MCF 10A (cell line): Measurements from ENCODE around the gene APBB1. TPM values are rescaled to one million over a fixed set of nuclear protein-coding genes. Genes with fewer than 3 reads are reported as not detected.
A peak's percentile ranks its signal among the peaks of the same experiment; 100 is the strongest.

ENCODE experiments used
- BruUV-seq: library from RNA; stranded (reverse); fragments of 400-500 nt; replicated peaks from 2 replicates; lab custom pipeline; 2021; lab: Mats Ljungman, UMichigan
- CTCF ChIA-PET: fragments of 300-600 bp; sonication (Branson Sonifier 250); formaldehyde crosslinking; extraction: SDS; loops from one replicate; lab custom pipeline; 2021; ENCODE audit warnings: antibody characterized with exemption, inconsistent platforms; lab: Yijun Ruan, JAX
- POLR2A ChIA-PET: fragments of 300-600, 350-650 bp; sonication (Branson Sonifier 250); formaldehyde crosslinking; extraction: SDS; loops from one replicate; lab custom pipeline; 2020; ENCODE audit warnings: antibody characterized with exemption, inconsistent platforms; lab: Yijun Ruan, JAX
- DNase-seq: peaks from one replicate; pipeline ENCODE4 v3.0.0-alpha.2; 2018; ENCODE audit not compliant: unreplicated experiment
- H3K27ac Mint-ChIP-seq: one replicate; pipeline ENCODE4 v1.8.0; 2022; ENCODE audit warnings: mild to moderate bottlenecking, low read depth, mixed read lengths; ENCODE audit not compliant: unreplicated experiment
- H3K27me3 Mint-ChIP-seq: one replicate; pipeline ENCODE4 v1.8.0; 2022; ENCODE audit warnings: mixed read lengths; ENCODE audit not compliant: insufficient read depth, unreplicated experiment
- H3K36me3 Mint-ChIP-seq: one replicate; pipeline ENCODE4 v1.8.0; 2022; ENCODE audit warnings: mild to moderate bottlenecking, moderate library complexity, mixed read lengths; ENCODE audit not compliant: insufficient read depth, unreplicated experiment
- H3K4me1 Mint-ChIP-seq: one replicate; pipeline ENCODE4 v1.8.0; 2022; ENCODE audit warnings: mixed read lengths; ENCODE audit not compliant: insufficient read depth, unreplicated experiment
- H3K4me3 Mint-ChIP-seq: one replicate; pipeline ENCODE4 v1.8.0; 2022; ENCODE audit warnings: mild to moderate bottlenecking, moderate library complexity, mixed read lengths; ENCODE audit not compliant: unreplicated experiment
- H3K9me3 Mint-ChIP-seq: one replicate; pipeline ENCODE4 v1.8.0; 2022; ENCODE audit warnings: mixed read lengths; ENCODE audit not compliant: unreplicated experiment
- intact Hi-C: fragments of 100-400 bp; cut with micrococcal nuclease; formaldehyde crosslinking; loops from 2 replicates; pipeline ENCODE4 v1.14.1; 2022
- total RNA-seq: library from RNA; stranded (reverse); gene quantifications from 2 replicates; pipeline ENCODE4 v1.2.3, GENCODE V29; 2022
- TF ChIP-seq, protein P1 (sequence below): fragments of 200-600 bp; IDR thresholded peaks from one replicate; pipeline ENCODE4 v1.8.0; 2022; ENCODE audit warnings: antibody characterized with exemption, mild to moderate bottlenecking; ENCODE audit not compliant: unreplicated experiment

Gene APBB1
- total RNA-seq, 1 experiment from 2014 or later, result 0.89 TPM

DNA sequence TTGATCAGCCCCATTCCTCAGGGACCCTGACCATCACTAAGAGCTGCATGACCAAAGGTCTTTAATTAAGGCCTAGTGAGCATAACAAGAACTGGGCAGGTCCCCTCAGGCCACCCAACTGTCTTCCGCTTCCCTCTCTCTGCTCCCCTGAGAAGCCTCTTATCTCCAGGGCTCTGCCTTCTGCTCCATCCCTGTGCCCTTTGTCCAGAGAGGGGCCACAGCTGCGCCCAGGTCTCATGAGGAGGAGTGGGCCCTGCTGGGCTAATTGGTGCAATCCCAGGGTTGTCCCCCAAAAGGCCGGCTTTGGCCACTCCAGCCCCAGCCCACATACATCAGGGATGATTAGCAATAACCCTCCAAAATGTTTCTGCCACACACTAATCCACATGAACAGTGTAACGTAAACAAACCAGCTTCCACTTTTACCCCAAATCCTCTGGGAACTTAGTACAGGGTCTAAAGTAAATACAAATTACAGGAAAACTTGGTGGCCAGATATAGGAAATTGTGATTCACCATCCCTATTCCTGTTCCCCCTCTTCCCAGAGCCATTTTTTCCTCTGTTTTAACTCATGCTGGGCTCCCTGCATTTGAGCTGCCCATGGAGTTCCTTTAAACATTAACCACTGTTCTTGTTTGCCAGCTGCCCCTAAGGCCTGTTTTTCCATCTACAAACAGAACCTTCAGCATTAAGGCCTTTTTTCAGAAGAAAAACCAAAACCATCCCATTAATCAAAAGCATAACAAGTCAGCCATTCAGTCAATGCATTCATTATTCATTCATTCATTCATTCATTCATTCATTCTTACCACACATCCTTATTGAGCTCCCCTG, 64.0 kb downstream of the APBB1 start:
- TF ChIP-seq, protein P1, sequence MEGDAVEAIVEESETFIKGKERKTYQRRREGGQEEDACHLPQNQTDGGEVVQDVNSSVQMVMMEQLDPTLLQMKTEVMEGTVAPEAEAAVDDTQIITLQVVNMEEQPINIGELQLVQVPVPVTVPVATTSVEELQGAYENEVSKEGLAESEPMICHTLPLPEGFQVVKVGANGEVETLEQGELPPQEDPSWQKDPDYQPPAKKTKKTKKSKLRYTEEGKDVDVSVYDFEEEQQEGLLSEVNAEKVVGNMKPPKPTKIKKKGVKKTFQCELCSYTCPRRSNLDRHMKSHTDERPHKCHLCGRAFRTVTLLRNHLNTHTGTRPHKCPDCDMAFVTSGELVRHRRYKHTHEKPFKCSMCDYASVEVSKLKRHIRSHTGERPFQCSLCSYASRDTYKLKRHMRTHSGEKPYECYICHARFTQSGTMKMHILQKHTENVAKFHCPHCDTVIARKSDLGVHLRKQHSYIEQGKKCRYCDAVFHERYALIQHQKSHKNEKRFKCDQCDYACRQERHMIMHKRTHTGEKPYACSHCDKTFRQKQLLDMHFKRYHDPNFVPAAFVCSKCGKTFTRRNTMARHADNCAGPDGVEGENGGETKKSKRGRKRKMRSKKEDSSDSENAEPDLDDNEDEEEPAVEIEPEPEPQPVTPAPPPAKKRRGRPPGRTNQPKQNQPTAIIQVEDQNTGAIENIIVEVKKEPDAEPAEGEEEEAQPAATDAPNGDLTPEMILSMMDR, result no peak
- no peak for DNase-seq
- intact Hi-C loops, result no loop called here
- H3K9me3 Mint-ChIP-seq, result no peaks in the 10 kb centered on the region
- POLR2A ChIA-PET, result interaction anchor here (0.7 to 1.2 kb wide), 2 partner anchors 35 to 177 kb away, joined by 3 read pairs; partner anchors contain the start of gene CAVIN3
- no peak overlapping the region for H3K27ac Mint-ChIP-seq
- H3K27me3 Mint-ChIP-seq, result no peaks in the 10 kb centered on the region
- BruUV-seq, result no TSS peak
- CTCF ChIA-PET, result interaction anchor here (0.5 to 6.2 kb wide), 43 partner anchors 8 to 1172 kb away, joined by 3 to 147 read pairs (median 5); partner anchors contain the start of genes C11orf42, CAVIN3, OR56A1 and SMPD1
- no peaks in the 10 kb centered on the region for H3K36me3 Mint-ChIP-seq
- peaks cover 11% of the 10 kb centered on the region for H3K4me1 Mint-ChIP-seq
- H3K4me3 Mint-ChIP-seq, result no peak overlapping the region

GRCh38 chr11:6353367-6353987, 65.4 kb downstream of the APBB1 start:
- TF ChIP-seq, protein P1, result peak; percentile 96
- Mint-ChIP-seq H3K27me3 (no peaks in the 10 kb centered on the region), H3K4me3 (no peak overlapping the region), H3K4me1 (peaks cover 11% of the 10 kb centered on the region), H3K9me3 (no peaks in the 10 kb centered on the region), H3K36me3 (no peaks in the 10 kb centered on the region), H3K27ac (no peak overlapping the region)
- BruUV-seq, result no TSS peak
- ChIA-PET POLR2A (interaction anchor here (0.9 to 1.1 kb wide), 2 partner anchors 34 to 129 kb away, joined by 4 read pairs; no protein-coding TSS in a partner anchor), CTCF (interaction anchor here (0.5 to 6.2 kb wide), 87 partner anchors 9 to 1939 kb away, joined by 3 to 147 read pairs (median 4); partner anchors contain the start of genes C11orf42, CAVIN3 and OR56A1)
- intact Hi-C loops, result loop anchor here (1.0 kb wide), 4 partner anchors 34 to 330 kb away; no protein-coding TSS in a partner anchor
- peak; percentile 71 for DNase-seq

GRCh38 chr11:6351782-6352382, 67.0 kb downstream of the APBB1 start:
- Mint-ChIP-seq H3K27me3 (no peaks in the 10 kb centered on the region), H3K4me3 (no peak overlapping the region), H3K36me3 (no peaks in the 10 kb centered on the region), H3K4me1 (peaks cover 6% of the 10 kb centered on the region), H3K27ac (no peak overlapping the region), H3K9me3 (no peaks in the 10 kb centered on the region)
- intact Hi-C loops, result no loop called here
- TF ChIP-seq, protein P1, result no peak
- CTCF ChIA-PET, result interaction anchor here (0.5 to 6.2 kb wide), 25 partner anchors 9 to 865 kb away, joined by 3 to 147 read pairs (median 4); partner anchors contain the start of gene CAVIN3
- POLR2A ChIA-PET, result interaction anchor here (1.7 kb wide), 1 partner anchor 32 kb away, joined by 7 read pairs; the partner anchor contains the start of gene CAVIN3
- no peak for DNase-seq
- no TSS peak for BruUV-seq
